C4-2B (cell line): Measurements from ENCODE around the gene VTI1A.

Source experiments
- ZFX ChIP-seq: fragments of 450-650 bp; IDR thresholded peaks from 2 replicates; pipeline ENCODE4 v1.6.1; 2017
- TF ChIP-seq, protein P1 (sequence below): fragments of 450-650 bp; conservative IDR thresholded peaks from 2 replicates; pipeline ENCODE4 v1.5.1; 2017; ENCODE audit warnings: mild to moderate bottlenecking

DNA sequence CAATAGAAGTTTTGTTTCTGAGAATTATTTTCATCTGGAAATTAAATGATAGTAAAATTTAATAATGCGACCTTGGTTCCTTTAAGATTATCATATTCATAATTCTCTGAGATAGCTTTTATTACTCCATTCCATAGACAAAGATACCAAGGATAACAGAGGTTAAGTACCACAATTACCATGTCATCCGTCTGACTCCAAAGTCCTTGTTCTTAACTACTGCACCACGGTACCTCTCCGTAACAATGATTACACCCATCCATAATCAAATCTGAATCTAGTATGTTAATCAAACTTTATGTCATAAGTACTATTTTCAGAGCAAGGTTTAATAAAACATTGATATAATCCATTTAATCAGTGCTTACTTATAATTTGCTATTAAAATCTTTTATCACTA, 8.7 kb upstream of the VTI1A start:
- TF ChIP-seq, protein P1, sequence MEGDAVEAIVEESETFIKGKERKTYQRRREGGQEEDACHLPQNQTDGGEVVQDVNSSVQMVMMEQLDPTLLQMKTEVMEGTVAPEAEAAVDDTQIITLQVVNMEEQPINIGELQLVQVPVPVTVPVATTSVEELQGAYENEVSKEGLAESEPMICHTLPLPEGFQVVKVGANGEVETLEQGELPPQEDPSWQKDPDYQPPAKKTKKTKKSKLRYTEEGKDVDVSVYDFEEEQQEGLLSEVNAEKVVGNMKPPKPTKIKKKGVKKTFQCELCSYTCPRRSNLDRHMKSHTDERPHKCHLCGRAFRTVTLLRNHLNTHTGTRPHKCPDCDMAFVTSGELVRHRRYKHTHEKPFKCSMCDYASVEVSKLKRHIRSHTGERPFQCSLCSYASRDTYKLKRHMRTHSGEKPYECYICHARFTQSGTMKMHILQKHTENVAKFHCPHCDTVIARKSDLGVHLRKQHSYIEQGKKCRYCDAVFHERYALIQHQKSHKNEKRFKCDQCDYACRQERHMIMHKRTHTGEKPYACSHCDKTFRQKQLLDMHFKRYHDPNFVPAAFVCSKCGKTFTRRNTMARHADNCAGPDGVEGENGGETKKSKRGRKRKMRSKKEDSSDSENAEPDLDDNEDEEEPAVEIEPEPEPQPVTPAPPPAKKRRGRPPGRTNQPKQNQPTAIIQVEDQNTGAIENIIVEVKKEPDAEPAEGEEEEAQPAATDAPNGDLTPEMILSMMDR = no peak
- TF ChIP-seq ZFX = no peak
